HepG2 (cell line): Measurements from ENCODE around the gene CDIP1. TPM values are rescaled to one million over a fixed set of nuclear protein-coding genes. Genes with fewer than 3 reads are reported as not detected.

Experiments used
- NCOR1 ChIP-seq: fragments of 200-600 bp; sonication (generic); IDR thresholded peaks from 2 replicates; pipeline ENCODE4 v1.7.0; 2017; ENCODE audit warnings: antibody characterized with exemption, low read length, borderline replicate concordance
- NR3C1 ChIP-seq: sonication (generic); formaldehyde crosslinking; IDR thresholded peaks from 2 replicates; pipeline ENCODE4 v1.4.0; 2020; ENCODE audit warnings: missing genetic modification reagents
- RFXAP ChIP-seq: sonication (generic); formaldehyde crosslinking; IDR thresholded peaks from 2 replicates; pipeline ENCODE4 v1.4.0; 2020; ENCODE audit warnings: missing genetic modification reagents, borderline replicate concordance
- SYNCRIP ChIP-seq: fragments of 200-400 bp; formaldehyde crosslinking; IDR thresholded peaks from 2 replicates; pipeline ENCODE4 v1.6.1; 2018; ENCODE audit warnings: mild to moderate bottlenecking, low read depth, low read length; ENCODE audit not compliant: insufficient read depth
- THAP11 ChIP-seq: IDR thresholded peaks from 2 replicates; pipeline ENCODE4 v1.6.1; 2016; ENCODE audit warnings: missing biosample characterization, missing genetic modification reagents
- ZNF326 ChIP-seq: sonication (generic); formaldehyde crosslinking; IDR thresholded peaks from 2 replicates; pipeline ENCODE4 v1.4.0; 2020; ENCODE audit warnings: missing genetic modification reagents, borderline replicate concordance
- ZNF333 ChIP-seq: sonication (generic); formaldehyde crosslinking; IDR thresholded peaks from 2 replicates; pipeline ENCODE4 v1.4.0; 2020; ENCODE audit warnings: mild to moderate bottlenecking, missing genetic modification reagents, borderline replicate concordance
- ZNF615 ChIP-seq: sonication (generic); formaldehyde crosslinking; IDR thresholded peaks from 2 replicates; pipeline ENCODE4 v1.5.0; 2020; ENCODE audit warnings: mild to moderate bottlenecking, missing genetic modification reagents, borderline replicate concordance
- ZNF839 ChIP-seq: sonication (generic); formaldehyde crosslinking; IDR thresholded peaks from 2 replicates; pipeline ENCODE4 v1.4.0; 2020; ENCODE audit warnings: missing genetic modification reagents, mild to moderate bottlenecking, borderline replicate concordance
- polyA plus RNA-seq, 8 experiments: library from polyadenylated mRNA; depleted of rRNA in 3 of 8; stranded (reverse) in 7 of 8; unstranded in 1 of 8; fragments of >200 nt; fragmentation: Illumina TruSeq in 4 of 8; extraction: Trizol in 4 of 8; gene quantifications; 2 replicates each; pipeline versions ENCODE4 v1.2.1 to v1.2.3, GENCODE V29; 2011 to 2016; ENCODE audit warnings: low read depth in 4 of 8, missing spikeins in 1 of 8, mixed read lengths in 1 of 8; ENCODE audit not compliant: insufficient read depth in 1 of 8
- total RNA-seq, 5 experiments: library from RNA; depleted of rRNA; stranded (reverse); fragments of >200 nt; fragmentation: Illumina TruSeq; extraction: Trizol; gene quantifications; 2 replicates each; pipeline ENCODE4 v1.2.3, GENCODE V29; 2016; ENCODE audit warnings: low read depth in 1 of 5
- TF ChIP-seq, protein P1 (sequence below): sonication (generic); formaldehyde crosslinking; IDR thresholded peaks from 2 replicates; pipeline ENCODE4 v1.5.1; 2020; ENCODE audit warnings: mild to moderate bottlenecking, missing genetic modification reagents
- TF ChIP-seq, protein P2 (sequence below): sonication (generic); formaldehyde crosslinking; IDR thresholded peaks from 2 replicates; pipeline ENCODE4 v1.5.0; 2020; ENCODE audit warnings: mild to moderate bottlenecking, missing genetic modification reagents, borderline replicate concordance
- TF ChIP-seq, protein P3 (sequence below): sonication (generic); formaldehyde crosslinking; IDR thresholded peaks from 2 replicates; pipeline ENCODE4 v1.8.0; 2022; ENCODE audit warnings: mild to moderate bottlenecking, missing genetic modification reagents, moderate library complexity

CDIP1 gene
- total and polyA plus RNA-seq, 2 of the 13 experiments (the other 11 are each of a cell fraction or from before 2014, with no cell fraction given): 31.2 to 56.7 TPM

DNA sequence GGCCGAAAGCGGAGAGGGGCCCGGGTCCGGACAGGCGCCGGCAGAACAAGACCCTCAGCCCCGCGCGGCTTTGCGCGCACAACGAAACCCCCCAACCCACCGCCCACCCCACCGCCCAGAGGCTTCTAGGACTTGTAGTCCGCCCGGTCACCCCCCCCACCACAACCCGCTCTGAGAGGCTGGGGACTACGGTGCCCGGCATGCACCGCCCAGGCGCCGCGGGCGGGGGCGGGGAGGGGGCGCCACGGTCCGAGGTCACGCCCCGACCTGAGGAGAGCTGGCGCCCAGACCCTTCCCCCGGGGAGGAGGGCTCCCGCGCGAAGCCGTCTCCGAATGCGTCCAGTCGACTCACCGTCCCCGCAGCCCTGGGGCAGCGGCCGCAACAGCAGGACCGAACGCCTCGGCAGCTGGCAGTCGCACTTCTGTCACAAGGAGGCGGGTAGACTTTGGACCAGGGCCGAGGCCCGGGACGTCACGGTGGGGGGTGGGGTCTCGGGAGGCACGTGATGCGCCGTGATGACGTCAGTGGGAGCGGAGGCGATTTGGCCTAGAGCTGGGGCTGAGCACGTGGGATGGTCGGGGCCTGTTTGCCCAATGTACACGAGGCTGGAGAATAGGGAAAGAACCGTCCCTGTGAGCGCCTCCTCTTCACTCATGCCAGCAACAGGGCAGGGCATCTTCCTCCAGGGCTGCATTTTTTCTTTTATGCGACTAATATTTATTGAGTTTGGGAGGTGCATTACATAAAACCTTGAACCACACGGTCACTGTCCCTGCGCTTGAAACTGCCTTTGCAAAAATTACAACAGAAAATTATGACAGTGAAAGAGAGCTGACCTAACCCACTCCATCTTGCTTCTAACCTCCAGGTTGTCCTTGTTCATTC is at the start of gene CDIP1 (continued):
- TF ChIP-seq NCOR1: peak; percentile 91
- TF ChIP-seq, protein P1, sequence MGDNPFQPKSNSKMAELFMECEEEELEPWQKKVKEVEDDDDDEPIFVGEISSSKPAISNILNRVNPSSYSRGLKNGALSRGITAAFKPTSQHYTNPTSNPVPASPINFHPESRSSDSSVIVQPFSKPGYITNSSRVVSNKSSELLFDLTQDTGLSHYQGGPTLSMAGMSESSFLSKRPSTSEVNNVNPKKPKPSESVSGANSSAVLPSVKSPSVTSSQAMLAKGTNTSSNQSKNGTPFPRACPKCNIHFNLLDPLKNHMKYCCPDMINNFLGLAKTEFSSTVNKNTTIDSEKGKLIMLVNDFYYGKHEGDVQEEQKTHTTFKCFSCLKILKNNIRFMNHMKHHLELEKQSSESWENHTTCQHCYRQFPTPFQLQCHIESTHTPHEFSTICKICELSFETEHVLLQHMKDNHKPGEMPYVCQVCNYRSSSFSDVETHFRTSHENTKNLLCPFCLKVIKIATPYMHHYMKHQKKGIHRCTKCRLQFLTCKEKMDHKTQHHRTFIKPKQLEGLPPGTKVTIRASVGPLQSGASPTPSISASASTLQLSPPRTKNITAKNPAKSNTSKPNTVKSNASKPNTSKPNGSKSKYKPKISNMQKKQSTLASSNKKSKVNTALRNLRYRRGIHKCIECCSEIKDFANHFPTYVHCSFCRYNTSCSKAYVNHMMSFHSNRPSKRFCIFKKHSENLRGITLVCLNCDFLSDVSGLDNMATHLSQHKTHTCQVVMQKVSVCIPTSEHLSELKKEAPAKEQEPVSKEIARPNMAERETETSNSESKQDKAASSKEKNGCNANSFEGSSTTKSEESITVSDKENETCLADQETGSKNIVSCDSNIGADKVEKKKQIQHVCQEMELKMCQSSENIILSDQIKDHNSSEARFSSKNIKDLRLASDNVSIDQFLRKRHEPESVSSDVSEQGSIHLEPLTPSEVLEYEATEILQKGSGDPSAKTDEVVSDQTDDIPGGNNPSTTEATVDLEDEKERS (CRISPR knock-in tag): peak; percentile 99
- TF ChIP-seq, protein P2, sequence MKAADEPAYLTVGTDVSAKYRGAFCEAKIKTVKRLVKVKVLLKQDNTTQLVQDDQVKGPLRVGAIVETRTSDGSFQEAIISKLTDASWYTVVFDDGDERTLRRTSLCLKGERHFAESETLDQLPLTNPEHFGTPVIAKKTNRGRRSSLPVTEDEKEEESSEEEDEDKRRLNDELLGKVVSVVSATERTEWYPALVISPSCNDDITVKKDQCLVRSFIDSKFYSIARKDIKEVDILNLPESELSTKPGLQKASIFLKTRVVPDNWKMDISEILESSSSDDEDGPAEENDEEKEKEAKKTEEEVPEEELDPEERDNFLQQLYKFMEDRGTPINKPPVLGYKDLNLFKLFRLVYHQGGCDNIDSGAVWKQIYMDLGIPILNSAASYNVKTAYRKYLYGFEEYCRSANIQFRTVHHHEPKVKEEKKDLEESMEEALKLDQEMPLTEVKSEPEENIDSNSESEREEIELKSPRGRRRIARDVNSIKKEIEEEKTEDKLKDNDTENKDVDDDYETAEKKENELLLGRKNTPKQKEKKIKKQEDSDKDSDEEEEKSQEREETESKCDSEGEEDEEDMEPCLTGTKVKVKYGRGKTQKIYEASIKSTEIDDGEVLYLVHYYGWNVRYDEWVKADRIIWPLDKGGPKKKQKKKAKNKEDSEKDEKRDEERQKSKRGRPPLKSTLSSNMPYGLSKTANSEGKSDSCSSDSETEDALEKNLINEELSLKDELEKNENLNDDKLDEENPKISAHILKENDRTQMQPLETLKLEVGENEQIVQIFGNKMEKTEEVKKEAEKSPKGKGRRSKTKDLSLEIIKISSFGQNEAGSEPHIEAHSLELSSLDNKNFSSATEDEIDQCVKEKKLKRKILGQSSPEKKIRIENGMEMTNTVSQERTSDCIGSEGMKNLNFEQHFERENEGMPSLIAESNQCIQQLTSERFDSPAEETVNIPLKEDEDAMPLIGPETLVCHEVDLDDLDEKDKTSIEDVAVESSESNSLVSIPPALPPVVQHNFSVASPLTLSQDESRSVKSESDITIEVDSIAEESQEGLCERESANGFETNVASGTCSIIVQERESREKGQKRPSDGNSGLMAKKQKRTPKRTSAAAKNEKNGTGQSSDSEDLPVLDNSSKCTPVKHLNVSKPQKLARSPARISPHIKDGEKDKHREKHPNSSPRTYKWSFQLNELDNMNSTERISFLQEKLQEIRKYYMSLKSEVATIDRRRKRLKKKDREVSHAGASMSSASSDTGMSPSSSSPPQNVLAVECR (CRISPR knock-in tag): peak; percentile 91
- no peak for TF ChIP-seq SYNCRIP
- peak; percentile 99 for TF ChIP-seq ZNF333 (CRISPR knock-in tag)
- TF ChIP-seq ZNF326 (CRISPR knock-in tag): 0 out of 2 replicates have a peak, but pooled peaks have one; percentile 53
- TF ChIP-seq NR3C1 (CRISPR knock-in tag): no peak
- TF ChIP-seq RFXAP (CRISPR knock-in tag): peak; percentile 97
- peak; percentile 93 for TF ChIP-seq THAP11 (CRISPR knock-in tag)
- TF ChIP-seq ZNF615 (CRISPR knock-in tag): peak; percentile 92
- peak; percentile 93 for TF ChIP-seq ZNF839 (CRISPR knock-in tag)
- TF ChIP-seq, protein P3, sequence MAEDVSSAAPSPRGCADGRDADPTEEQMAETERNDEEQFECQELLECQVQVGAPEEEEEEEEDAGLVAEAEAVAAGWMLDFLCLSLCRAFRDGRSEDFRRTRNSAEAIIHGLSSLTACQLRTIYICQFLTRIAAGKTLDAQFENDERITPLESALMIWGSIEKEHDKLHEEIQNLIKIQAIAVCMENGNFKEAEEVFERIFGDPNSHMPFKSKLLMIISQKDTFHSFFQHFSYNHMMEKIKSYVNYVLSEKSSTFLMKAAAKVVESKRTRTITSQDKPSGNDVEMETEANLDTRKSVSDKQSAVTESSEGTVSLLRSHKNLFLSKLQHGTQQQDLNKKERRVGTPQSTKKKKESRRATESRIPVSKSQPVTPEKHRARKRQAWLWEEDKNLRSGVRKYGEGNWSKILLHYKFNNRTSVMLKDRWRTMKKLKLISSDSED (CRISPR knock-in tag): peak; percentile 95
